Activated T-helper 1 cell treated with Interleukin-2 at 50 U/mL for 16 hours (primary cell): ENCODE results near the gene CARD10.

ENCODE experiments used
- DNase-seq: peaks from one replicate; pipeline ENCODE4 v3.0.0-alpha.2; 2020; ENCODE audit warnings: low read depth

Gene CARD10

DNA sequence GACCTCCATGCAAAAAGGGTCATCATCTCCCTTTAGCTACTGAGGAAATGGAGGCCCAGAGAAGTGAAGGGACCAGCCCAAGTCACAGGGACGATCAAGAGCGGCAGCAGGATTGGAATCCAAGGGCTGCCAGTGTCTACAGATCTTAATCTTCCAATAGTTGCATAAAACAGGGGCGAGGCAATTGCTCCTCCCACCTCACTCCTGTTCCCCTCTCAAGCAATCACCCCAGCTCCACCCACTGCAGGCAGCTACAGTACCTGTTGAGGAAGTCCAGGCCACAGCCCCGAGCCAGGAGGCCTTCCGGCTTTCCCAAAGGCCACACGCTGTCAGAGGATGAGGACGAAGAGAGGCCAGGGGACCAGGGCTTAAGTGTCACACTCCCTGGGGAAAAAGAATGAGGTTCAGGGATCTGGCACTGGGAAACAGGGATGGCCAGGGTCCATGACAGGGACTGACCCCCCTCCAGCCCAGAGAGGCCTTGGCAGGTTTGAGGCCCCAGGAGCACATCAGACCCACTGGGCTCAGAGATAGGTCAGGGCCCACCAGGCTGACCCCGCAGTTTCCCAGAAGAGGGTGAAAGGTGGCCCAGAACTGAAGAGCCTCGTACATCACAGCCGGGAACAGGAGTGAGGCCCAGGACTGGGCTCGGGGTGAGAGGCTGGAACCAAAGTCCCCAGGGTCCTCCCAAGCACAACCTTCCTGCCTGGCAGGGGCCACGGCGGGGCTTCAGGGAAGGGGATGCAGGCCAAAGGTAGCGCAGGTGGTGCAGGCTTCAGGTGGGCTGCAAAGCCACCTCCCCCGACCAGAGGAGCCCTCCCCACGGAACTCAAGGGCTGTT lies 16.7 kb downstream of the CARD10 start:
- no peak for DNase-seq

DNA sequence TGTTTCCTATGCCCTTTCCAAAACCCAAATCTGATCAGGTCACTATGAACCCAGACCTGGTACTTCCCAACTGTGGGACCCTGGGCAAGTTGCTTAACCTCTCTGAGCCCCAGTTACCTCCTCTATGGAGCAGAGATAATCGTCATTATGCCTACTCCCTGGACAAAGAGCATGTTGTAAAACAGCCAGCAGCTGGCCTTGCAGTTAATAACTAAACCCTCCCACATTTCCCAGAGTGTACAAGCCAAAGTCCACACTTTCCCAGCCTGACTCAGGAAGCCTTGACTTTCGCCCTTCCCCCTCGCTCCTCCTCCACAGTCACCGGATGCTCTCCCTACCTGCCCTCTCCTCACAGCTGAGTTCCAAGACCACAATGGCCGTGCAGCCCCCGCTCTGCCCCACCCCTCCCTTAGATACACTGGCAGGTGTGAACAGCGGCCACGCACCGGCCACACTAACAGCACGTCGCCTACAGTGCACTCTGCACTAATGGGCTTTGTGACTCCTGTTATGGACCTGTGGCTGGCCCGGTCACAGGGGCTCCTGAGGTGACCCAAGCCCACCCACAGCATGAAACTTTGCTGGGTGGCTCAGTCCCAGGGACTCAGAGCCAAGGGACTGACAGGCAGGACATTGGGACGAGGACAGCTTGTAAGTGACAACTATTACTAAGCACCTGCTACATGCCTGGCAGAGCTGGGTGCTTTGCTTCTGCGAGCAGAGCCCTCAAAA lies 17.4 kb downstream of the CARD10 start:
- no peak for DNase-seq

DNA sequence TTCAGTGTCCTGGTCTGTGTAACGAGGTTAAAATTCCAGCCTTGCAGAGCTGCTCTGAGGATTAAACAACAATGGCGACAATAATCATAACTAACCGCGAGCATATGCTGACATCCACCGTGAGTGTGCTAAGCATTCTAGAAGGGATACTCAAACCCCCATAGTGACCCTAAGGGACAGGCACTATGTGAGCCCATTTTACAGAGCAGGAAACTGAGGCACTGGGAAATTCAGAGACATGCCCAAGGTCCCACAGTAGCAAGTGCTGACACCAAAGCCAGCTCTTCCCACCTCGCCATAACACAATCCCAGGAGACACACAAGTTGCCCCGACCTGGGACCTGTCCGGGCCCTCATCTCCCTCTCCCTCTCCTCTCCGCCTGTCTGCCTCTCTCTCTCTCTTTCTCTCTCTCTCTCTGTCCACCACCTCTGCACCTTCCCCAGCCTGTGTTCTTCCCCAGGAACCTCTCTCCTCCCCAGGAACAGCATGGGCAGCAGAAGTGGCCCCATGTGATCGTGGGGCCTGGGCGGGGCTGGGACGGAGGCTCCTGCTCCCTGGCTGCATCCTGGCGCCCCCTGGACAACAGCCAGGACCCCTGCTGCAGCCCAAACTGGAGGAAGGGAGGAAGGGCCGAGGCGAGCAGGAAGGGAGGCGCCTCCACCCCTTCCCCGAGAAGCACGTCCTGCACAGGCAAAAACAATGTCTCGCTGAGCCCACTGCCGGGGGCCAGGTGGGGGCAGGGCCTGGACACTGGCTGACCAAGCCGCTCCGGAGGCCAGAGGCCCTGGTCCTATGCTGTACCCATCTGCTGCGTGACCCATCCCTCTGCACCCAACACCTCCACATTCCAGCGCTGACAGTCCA lies 18.2 kb downstream of the CARD10 start:
- no peak for DNase-seq

DNA sequence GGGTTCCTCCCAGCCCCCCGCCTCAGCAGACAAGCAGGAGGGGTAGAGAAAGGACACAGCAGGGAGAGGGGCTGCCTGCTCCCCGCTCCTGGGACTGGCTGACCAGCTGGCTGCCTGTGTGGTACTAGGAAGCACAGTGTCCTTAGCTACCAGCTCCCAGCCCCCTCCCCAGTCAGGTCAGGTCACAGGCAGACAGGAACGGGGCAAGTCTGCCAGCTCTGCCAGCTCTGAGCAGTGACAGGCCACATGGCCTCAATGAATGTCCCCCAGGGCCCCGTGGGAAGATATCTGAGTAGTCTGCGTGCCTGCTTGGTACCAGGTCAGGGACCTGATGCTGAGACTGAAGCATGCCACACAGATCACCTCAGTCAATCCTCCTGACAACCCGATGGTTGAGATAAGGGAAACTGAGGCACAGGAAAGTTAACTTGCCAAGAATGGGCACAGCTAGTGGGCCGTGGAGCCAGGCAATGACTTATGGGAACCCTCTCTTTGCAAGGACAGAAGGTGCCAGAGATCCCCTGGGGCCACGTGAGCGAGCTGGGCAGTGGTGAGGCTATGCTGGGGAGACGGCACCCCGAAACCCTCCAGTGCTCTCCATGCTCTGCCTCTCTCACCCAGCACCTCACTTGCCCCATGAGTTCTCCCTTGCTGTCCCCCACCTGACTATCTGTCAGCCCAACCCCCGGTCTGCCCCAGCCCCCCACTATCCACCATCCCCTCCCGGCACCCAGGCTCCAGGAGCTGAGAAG lies 19.2 kb downstream of the CARD10 start:
- no peak for DNase-seq

DNA sequence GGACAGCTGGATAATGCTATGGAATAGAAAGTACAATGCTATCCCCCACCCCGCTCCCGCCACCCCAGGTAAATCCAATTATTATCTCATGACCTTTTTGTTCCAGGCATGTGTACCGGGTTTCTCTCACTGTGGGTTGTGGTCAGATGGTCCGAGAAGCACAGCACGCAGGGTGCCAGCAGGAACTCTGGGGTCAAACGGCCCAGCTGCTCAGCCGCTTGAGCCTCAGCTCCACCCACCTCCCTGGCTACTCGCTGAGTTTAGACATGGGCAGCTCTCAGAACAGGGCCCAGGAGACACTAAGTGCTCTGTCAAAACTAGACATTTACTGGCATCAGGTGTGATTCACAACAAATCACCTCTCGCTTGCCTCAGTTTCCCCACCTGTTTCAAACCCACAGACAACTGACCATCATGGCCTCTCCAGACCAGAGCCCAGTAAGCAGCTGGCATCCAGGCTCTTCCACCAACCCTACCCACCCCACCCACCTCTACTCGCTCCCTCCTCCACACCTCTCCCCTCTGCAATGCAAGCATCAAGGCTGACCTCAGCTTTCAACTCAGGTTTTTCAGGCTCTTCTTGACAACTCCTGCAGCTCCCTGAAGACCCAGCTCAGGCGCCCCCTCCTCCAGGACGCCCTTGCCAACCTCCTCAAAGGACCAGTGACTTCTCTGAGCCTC lies 20.0 kb downstream of the CARD10 start:
- DNase-seq = no peak

DNA sequence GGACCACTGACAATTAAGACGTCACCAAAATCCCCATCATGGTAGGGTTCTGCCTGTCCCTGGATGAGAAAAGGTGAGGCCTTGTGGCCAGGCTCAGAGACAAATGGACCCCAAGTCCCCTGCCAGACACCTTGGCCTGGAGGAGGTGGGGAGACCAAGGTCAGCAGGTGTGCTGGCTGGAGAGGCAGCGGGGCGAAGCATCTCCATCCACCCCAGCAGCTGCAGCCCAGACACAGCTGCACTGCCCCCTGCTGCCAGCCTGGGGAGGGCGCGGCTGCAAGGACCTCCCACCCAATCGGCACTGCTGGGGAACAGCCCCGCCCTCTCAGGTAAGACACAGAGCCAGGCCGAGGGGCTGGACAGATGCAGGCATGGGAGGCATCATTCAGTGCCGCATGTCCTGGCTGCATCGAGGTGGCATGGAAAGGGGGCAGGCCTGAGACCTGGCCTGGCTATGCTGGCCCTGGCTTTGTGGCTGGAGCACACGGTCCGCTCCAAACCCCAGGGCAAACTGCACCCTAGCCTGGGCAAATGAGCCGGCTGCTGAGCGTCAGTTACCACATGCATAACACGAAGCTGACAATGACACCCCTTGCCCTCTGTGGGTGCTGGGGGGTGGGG lies 20.8 kb downstream of the CARD10 start:
- peak; percentile 57 for DNase-seq

DNA sequence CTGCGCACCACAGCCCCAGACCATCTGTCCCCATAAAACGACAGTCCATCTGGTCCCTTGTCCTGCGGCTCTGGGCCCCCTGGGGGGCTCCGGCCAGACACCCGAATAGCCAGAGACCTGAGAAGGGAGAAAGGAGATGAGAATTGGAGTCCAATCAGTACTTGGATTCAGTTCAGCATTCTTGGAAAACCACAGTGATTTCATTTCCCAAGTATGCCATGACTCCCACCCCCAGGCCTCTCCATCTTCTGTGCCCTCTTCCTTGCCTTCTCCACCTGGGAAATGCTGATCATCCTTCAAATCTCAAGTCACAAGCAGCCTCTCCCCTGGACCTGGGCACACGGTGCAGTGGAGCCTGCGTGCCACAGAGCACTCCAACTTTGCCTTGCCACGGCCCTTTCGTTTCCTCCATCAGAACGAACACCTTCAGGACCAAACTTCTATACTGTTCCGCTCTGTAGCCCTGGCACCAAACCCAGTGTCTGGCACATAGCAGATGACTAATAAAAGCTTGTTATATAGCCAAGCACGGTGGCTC lies 22.1 kb downstream of the CARD10 start:
- no peak for DNase-seq

DNA sequence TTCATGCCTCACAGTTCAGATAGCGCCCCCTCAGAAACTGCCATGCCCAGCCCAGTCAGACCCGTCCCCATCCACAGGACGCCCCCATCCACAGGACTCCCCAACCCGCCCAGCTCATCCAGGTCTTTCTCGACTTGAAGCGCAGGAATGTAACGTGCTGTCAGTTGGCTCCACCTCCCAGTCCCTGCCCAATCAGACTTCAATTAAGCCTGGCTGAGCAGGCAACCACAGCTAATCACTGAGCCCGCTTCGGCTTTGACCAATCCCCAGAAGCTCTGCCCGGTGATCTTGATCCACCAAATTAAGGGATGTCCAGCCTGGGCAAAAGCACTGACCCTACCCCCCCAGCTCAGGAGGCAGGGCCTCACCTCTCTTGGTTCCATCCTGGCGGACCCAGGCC lies 22.6 kb downstream of the CARD10 start:
- no peak for DNase-seq

DNA sequence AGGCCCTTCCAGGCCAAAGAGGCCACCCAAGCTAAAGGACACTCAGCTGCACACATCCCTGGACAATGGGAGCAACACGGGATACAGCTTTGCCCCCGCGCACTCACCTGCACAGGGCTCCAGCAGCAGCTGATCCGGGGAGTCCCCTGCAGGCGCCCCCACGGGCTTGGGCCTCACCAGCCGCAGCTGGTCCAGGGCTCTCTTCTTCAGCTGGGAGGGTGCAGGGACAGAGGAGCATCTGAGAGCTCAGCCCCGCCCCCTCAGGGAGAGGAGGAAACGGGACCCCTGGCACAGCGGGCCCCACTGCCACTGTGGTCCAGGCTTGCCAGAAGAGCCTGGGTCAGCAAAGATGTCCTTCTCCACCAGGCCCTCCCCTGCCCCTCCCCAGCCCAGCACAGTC lies 25.2 kb downstream of the CARD10 start:
- DNase-seq = no peak

DNA sequence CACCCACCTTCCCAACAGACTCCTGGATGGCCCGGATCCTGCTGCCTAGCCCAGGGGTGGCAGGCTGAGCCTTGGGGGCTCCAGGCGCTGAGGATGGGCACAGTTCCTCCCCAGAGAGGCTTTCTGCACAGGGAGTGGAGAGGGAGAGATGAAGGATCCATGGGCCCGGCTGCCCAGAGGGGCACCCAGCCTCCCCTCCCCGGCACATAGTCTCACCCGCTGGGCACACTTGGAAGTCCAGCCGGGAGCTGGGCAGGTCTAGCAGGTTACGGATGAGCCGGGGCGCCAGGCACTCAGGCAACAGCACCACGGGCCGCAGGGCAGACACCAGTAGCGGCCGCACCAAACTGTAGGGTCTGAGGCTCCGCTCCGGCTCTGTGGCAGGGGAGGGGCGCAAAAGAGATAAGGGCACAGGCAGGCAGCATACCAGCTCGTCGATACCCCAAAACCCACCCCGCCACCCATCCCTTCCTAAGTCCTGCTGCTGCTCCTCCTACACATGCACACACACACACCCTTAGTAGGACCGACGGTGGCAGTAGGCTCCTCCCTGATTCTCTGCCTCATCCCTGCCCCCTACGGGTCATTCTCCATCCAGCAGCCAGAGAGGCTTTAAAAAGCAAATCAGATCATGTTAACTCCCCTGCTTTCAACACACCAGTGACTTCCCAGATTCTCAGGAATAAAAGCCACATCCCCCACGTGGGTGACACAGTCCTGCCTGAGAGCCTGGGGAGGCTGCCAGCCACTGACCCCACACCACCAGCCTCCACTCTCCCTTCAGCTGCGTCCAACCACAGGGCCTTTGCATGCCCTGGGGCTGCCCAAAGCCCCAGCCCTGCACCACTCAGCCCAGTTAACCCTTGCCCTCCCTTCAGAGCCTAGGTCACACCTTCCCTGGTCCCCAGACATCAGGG lies 26.5 kb downstream of the CARD10 start:
- peak; percentile 23 for DNase-seq

DNA sequence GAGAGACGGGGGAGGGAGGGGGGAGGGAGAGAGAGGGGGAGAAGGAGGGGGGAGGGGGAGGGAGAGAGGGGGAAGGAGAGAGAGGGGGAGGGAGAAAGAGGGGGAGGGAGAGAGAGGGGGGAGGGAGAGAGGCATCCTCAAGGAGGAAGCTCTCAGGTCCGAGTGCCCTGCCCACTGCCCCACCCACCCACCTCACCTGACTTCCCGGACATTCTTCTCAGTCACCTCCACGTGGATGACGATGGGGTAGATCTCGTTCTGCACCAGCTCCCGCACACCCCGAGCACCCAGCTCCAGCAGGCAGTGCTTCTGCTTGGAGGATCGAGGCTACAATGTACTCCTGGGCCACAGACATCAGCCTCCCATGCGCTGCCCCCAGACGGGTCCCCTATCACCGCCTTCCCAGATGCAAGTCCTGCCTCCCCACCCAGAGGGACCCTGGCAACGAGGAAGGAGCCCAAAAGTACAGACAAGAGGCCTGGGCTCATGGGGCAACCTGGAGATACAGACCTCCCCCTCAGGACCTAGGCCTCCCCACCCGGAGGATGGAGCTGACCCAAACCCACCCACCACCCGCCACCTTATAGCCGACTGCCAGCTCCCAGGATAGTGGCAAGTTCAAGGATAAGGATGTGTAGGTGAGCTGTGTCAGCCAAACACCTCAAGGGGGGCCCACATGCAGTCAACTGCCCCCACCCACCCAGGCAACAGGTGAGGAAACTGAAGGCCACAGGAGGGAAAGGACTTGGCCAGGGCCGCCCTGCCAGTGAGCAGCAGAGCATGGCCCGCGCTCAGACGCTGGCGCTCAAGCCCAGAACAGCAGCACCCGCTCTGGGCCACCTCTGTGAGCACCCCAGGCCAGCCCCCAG lies 27.4 kb downstream of the CARD10 start:
- no peak for DNase-seq

DNA sequence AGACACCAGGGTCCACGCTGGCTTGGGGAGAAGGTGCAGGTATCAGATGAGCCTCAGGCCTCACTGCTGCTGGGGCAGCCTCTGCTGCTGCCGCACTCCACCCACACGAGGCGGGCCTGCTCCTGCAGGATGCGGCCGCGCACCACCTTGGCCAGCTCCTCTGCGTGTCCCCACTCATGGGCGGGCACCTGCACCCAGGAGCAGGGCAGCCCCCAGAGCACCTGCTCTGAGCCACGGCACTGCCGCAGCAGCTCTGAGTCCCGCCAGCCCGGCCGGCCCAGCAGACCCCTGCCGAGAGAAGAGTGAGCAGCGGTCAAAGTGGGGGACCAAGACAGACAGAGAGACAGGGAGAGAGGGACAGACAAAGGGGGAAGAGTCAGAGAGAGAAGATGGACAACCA lies 28.1 kb downstream of the CARD10 start:
- no peak for DNase-seq

DNA sequence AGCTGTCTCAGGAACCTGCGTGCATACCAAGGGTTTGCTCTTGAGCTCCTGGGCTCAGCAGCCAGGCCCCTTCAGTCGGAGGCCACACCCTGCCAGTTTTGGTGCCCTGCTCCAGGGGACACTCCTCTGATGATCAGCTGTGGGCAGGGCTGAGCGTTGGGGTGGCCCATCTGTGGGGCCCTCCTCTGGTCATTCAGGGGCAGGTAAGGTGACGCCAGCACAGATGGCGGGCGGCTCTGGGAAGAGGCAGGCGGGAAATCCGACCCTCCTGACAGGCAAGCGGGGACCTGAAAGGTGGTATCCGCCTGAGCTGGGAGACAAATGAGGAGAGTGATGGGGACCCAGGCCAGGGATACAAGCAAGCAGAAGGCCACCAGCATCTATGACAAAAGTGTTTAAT lies 29.2 kb downstream of the CARD10 start:
- no peak for DNase-seq

DNA sequence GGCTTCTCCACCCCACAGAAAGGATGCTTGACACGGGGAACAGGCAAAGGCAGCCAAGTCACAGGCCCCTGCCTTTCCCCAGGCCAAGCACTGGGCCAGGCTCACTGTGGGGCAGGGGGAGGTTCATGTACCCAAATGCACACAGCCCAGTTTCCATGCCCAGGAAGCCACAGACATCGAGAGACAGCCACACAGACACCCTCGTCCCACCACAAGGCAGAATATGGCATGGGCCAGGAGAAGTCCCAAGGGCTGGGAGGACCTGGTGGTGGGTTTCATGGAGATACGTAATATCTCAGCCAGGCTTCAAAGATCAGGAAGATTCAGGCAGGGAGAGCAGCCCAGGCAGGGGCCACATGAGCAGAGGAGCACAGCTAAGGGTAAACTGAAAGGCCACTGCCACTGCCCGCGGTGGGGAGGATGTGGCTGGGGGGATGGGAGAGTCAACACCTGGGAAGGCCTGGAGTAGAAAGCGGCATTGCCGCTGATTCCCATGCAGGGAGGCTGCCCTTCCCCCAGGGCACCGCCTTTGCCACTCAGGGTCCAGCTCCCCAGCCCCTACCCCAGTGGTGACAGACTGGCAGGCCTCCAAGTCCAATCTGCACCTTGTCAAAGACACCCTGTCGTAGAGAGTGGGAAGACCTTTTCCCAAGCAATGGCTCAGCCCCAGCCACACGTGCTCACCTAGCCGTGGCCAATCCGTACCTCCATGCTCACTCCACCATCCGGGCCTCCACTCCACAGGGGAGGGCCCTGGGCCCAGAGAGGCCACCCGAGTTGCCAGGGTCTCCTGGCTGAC lies 30.7 kb downstream of the CARD10 start:
- no peak for DNase-seq

DNA sequence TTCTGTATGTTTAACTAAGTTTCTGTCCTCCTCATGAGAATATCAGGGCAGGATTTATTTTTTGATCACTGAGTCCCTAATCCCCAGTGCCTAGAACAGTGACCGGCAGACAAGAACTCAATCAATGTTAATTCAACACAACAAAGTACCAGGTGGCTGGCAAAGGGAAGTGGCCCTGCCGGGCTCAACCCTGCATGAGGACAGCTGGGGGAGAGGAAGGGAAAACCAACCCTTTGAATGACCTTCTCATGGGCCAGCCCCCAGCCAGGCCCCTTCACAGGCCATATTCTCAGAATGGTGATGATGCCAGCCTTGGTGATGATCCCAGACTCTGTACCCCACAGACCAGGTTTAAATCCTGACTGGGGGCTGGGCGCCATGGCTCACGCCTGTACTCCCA lies 31.6 kb downstream of the CARD10 start:
- no peak for DNase-seq

DNA sequence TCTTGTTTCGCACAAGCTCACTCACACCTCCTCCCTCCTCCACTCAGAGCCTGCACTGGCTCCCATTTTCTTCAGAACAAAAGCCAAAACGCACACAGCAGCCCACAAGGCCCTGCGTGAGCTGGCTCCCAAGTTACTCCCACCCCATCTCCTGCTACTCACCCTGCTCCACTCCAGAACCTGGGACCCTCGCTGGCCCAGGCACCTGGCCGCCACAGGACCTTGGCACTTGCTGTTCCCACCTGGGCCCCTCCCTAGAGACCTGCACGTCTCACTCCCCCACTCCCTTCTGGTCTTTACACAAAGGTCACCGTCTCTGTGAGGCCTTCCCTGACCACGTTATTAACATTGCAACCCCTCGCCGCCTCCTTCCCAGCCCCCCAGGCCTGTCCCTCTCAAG lies 32.1 kb downstream of the CARD10 start:
- no peak for DNase-seq

DNA sequence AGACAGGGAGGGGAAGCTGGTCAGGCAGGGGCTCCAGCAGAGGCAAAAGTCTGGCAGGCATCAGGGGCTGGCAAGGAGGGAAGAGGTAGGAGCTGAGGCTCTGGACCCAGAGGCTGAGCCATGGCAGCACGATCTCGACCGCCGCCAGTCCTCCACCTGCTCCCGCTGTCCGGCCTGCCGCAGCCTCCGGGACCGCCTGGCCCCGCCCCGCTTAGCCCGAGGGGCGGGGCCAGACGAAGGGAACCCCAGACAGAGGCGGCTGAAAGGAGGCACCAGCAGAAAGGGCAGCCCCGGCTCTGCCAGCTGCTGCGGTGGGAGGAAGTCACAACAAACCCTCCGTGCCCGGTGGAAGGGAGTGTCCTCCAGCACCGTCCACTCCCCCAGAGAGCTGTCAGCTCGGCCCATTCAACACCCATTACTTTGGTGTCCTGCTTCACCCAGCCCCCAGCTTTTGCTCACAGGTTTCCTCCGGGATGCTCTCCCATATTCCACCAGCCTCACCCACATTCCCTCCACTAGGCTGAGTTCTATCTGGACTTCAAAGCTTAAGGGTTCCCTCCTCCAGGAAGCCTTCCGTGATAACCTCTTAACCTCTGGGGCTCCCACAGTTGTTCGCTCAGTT lies 32.9 kb downstream of the CARD10 start, which contains the start of gene MFNG:
Gene MFNG (minus strand): TSS at position 161 of the 622 bp plus-strand sequence. CDS start 207 bp downstream, outside the sequence.
- peak; percentile 67 for DNase-seq
